ENCODE results near the gene PDCL3. TPM values are rescaled to one million over a fixed set of nuclear protein-coding genes. Genes with fewer than 3 reads are reported as not detected.

Gene PDCL3
- 52.6 TPM for polyA plus RNA-seq (2013, experiment 1 of 2)
- polyA plus RNA-seq (2013, experiment 2 of 2) = 52.5 TPM

DNA sequence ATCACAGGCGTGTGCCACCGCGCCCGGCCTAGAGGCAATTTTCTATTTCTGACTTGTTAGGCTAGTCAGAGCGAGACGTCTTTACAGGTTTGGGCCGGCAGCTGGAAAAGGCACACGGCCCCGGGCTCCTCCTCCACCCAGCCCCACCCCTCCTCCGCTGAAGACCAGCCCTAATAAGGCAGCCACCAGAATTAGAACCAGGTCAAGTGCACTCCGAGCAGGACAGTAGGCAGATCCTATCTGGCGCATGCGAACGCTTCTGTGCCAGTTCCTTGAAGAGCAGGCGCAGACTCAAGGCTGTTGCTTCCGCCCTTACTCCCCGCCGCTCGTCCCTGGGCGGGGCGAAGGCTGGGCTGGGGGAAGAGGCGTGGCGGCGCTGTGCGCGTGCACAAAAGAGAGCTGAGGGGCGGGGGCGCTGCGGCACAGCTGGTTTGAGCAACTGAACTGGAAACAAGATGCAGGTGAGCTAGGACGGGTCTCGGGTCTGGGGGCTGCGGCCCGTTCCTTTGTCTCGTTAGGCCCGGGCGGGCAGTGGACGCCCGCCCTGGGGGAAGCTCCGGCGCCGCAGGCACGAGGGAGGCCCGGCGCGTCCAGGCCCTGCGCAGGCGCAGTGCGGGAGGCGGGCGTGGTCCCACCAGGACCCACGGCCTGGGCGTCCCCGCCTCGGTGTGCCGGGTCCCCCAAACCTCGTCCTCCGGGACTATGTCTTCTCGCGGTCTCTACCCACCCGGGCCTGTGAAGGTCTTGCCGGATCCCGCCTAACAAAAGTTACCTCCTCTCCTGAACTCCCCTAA lies at the start of gene PDCL3:
PDCL3 (plus strand) TSS at position 381 of the 794 bp plus-strand sequence; CDS start at position 456, 75 bp downstream.
- no peak within 1 kb of the TSS for H3K4ac ChIP-seq (ENCODE audit: low read depth, low read length)
- H2BK15ac ChIP-seq (replicated peaks; ENCODE audit: low read depth) = no peak within 1 kb of the TSS
- H3K79me1 ChIP-seq (ENCODE audit: low read length) = no peaks in the 10 kb centered on the region
- H3K27ac ChIP-seq (ENCODE audit: low read depth, low read length) = peak within 1 kb of the TSS; percentile 81
- peaks cover 6% of the 10 kb centered on the region for H3K79me2 ChIP-seq (ENCODE audit: control insufficient read depth, insufficient read depth, low read length)
- peak within 1 kb of the TSS; percentile 85 for H3K56ac ChIP-seq (ENCODE audit: low read length)
- H3K9ac ChIP-seq (ENCODE audit: low read length) = peak within 1 kb of the TSS; percentile 87
- no peak within 1 kb of the TSS for H3K23ac ChIP-seq (ENCODE audit: low read length)
- H3K4me1 ChIP-seq (ENCODE audit: control insufficient read depth, low read depth, low read length) = no peaks in the 10 kb centered on the region
- peak within 1 kb of the TSS; percentile 71 for H4K5ac ChIP-seq (ENCODE audit: low read length)
- H3K4me3 ChIP-seq (ENCODE audit: low read length) = peak within 1 kb of the TSS; percentile 74
- WGBS (ENCODE audit: extremely low coverage, insufficient coverage, low lambda C conversion rate) = no CpG with 5 or more reads among the region's 62 CpGs
- no peaks in the 10 kb centered on the region for H3K27me3 ChIP-seq (ENCODE audit: insufficient read depth, low read length, poor library complexity)
- H2BK120ac ChIP-seq (ENCODE audit: low read depth, low read length) = no peak within 1 kb of the TSS
- peak within 1 kb of the TSS; percentile 86 for H2BK5ac ChIP-seq (ENCODE audit: low read length)
- peak within 1 kb of the TSS; percentile 30 for H4K8ac ChIP-seq (ENCODE audit: low read depth, low read length)
- peak; percentile 100 for DNase-seq
- H3K4me2 ChIP-seq (ENCODE audit: low read length) = peak within 1 kb of the TSS; percentile 37
- no peak within 1 kb of the TSS for H2AK5ac ChIP-seq (ENCODE audit: low read length)
- peaks cover 2% of the 10 kb centered on the region for H3K36me3 ChIP-seq (ENCODE audit: control insufficient read depth, insufficient read depth, low read length)
- H3K18ac ChIP-seq (ENCODE audit: low read length) = peak within 1 kb of the TSS; percentile 2

DNA sequence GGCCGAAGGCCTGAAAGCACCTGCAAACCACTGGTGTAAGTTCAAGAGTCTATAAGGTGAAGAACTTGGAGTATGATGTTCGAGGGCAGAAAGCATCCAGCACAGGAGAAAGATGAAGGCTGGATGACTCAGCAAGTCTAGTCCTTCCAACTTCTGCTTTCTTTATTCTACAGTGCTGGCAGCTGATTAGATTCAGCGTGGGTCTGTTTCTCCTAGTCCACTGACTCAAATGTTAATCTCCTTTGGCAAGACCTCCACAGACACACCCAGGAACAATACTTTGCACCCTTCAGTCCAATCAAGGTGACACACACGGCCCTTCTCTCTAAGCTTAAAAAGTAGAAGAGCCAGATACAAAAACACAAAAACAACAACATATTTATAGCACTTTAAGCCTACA lies 49.1 kb upstream of the PDCL3 start:
- Histone ChIP-seq H3K4me3 (ENCODE audit: low read length) (no peak overlapping the region), H2BK5ac (ENCODE audit: low read length) (no peak overlapping the region), H3K56ac (ENCODE audit: low read length) (no peak overlapping the region), H3K4me2 (ENCODE audit: low read length) (no peak overlapping the region), H3K79me1 (ENCODE audit: low read length) (no peaks in the 10 kb centered on the region), H3K4ac (ENCODE audit: low read depth, low read length) (no peak overlapping the region), H2BK15ac (replicated peaks; ENCODE audit: low read depth) (no peak overlapping the region), H2AK5ac (ENCODE audit: low read length) (no peak overlapping the region), H2BK120ac (ENCODE audit: low read depth, low read length) (no peak overlapping the region), H4K8ac (ENCODE audit: low read depth, low read length) (no peak overlapping the region), H3K27me3 (ENCODE audit: insufficient read depth, low read length, poor library complexity) (no peaks in the 10 kb centered on the region), H4K5ac (ENCODE audit: low read length) (no peak overlapping the region), H3K18ac (ENCODE audit: low read length) (no peak overlapping the region), H3K27ac (ENCODE audit: low read depth, low read length) (no peak overlapping the region), H3K23ac (ENCODE audit: low read length) (no peak overlapping the region), H3K79me2 (ENCODE audit: control insufficient read depth, insufficient read depth, low read length) (no peaks in the 10 kb centered on the region), H3K9ac (ENCODE audit: low read length) (no peak overlapping the region), H3K4me1 (ENCODE audit: control insufficient read depth, low read depth, low read length) (no peaks in the 10 kb centered on the region), H3K36me3 (ENCODE audit: control insufficient read depth, insufficient read depth, low read length) (no peaks in the 10 kb centered on the region)
- WGBS (ENCODE audit: extremely low coverage, insufficient coverage, low lambda C conversion rate) = no CpG with 5 or more reads among the region's 4 CpGs
- DNase-seq = no peak

DNA sequence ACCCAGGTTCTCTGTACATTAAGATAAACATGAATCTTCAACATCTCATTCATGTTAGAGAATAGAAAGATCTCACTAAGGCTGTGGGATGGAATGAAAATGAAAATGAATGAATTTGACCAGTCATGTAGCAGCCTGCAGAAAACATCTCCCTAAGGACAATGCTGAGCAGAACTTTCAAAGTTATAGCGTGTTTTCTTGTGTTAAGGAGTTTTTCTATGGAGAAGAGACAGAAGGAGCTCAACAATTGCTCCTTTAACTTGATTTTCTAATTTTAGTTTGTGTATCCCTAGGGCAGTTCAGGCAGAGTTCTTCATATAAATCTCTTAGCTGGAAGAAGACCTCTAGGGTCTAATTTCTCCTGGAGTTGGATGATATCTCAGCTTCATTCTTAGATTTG lies 45.2 kb upstream of the PDCL3 start:
- Histone ChIP-seq H2BK5ac (ENCODE audit: low read length) (no peak overlapping the region), H3K36me3 (ENCODE audit: control insufficient read depth, insufficient read depth, low read length) (no peaks in the 10 kb centered on the region), H2BK15ac (replicated peaks; ENCODE audit: low read depth) (no peak overlapping the region), H3K27me3 (ENCODE audit: insufficient read depth, low read length, poor library complexity) (no peaks in the 10 kb centered on the region), H3K4me3 (ENCODE audit: low read length) (no peak overlapping the region), H3K79me2 (ENCODE audit: control insufficient read depth, insufficient read depth, low read length) (no peaks in the 10 kb centered on the region), H3K4ac (ENCODE audit: low read depth, low read length) (no peak overlapping the region), H2BK120ac (ENCODE audit: low read depth, low read length) (no peak overlapping the region), H3K4me2 (ENCODE audit: low read length) (no peak overlapping the region), H2AK5ac (ENCODE audit: low read length) (no peak overlapping the region), H3K9ac (ENCODE audit: low read length) (no peak overlapping the region), H3K23ac (ENCODE audit: low read length) (no peak overlapping the region), H3K79me1 (ENCODE audit: low read length) (no peaks in the 10 kb centered on the region), H3K4me1 (ENCODE audit: control insufficient read depth, low read depth, low read length) (no peaks in the 10 kb centered on the region), H4K5ac (ENCODE audit: low read length) (no peak overlapping the region), H3K27ac (ENCODE audit: low read depth, low read length) (no peak overlapping the region), H4K8ac (ENCODE audit: low read depth, low read length) (no peak overlapping the region), H3K18ac (ENCODE audit: low read length) (no peak overlapping the region), H3K56ac (ENCODE audit: low read length) (no peak overlapping the region)
- WGBS (ENCODE audit: extremely low coverage, insufficient coverage, low lambda C conversion rate) = no CpG with 5 or more reads among the region's 1 CpG
- no peak for DNase-seq

DNA sequence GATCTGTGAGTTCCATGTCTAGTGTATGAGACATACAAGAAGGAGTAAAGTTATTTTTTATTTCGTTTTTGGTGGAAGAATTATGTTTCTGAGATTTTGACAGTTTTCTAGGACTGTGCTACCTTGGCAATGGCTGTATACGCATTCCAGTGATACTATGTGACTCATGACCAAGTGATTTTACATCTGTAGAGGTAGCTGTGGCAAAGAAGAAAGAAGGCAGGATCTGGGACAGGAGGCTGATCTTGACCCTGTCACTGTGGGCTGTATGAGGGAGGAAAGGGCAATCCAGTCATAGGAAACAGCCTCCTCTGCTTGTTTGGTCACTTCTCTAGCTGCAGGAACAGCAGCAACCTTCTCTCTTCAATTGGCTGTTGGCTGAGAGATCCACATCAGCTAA lies 44.0 kb upstream of the PDCL3 start:
- no peak overlapping the region for H3K4me2 ChIP-seq (ENCODE audit: low read length)
- 100% methylated on average over 1 of the region's 2 CpGs for WGBS (ENCODE audit: extremely low coverage, insufficient coverage, low lambda C conversion rate)
- DNase-seq = no peak
- H3K56ac ChIP-seq (ENCODE audit: low read length) = no peak overlapping the region
- no peak overlapping the region for H2BK15ac ChIP-seq (replicated peaks; ENCODE audit: low read depth)
- no peaks in the 10 kb centered on the region for H3K36me3 ChIP-seq (ENCODE audit: control insufficient read depth, insufficient read depth, low read length)
- H2BK120ac ChIP-seq (ENCODE audit: low read depth, low read length) = no peak overlapping the region
- H3K79me2 ChIP-seq (ENCODE audit: control insufficient read depth, insufficient read depth, low read length) = no peaks in the 10 kb centered on the region
- H3K4me1 ChIP-seq (ENCODE audit: control insufficient read depth, low read depth, low read length) = no peaks in the 10 kb centered on the region
- no peak overlapping the region for H3K27ac ChIP-seq (ENCODE audit: low read depth, low read length)
- H3K23ac ChIP-seq (ENCODE audit: low read length) = no peak overlapping the region
- no peak overlapping the region for H3K9ac ChIP-seq (ENCODE audit: low read length)
- no peak overlapping the region for H2AK5ac ChIP-seq (ENCODE audit: low read length)
- H4K5ac ChIP-seq (ENCODE audit: low read length) = no peak overlapping the region
- H3K27me3 ChIP-seq (ENCODE audit: insufficient read depth, low read length, poor library complexity) = no peaks in the 10 kb centered on the region
- H2BK5ac ChIP-seq (ENCODE audit: low read length) = no peak overlapping the region
- no peak overlapping the region for H4K8ac ChIP-seq (ENCODE audit: low read depth, low read length)
- no peaks in the 10 kb centered on the region for H3K79me1 ChIP-seq (ENCODE audit: low read length)
- H3K4ac ChIP-seq (ENCODE audit: low read depth, low read length) = no peak overlapping the region
- H3K18ac ChIP-seq (ENCODE audit: low read length) = no peak overlapping the region
- no peak overlapping the region for H3K4me3 ChIP-seq (ENCODE audit: low read length)

DNA sequence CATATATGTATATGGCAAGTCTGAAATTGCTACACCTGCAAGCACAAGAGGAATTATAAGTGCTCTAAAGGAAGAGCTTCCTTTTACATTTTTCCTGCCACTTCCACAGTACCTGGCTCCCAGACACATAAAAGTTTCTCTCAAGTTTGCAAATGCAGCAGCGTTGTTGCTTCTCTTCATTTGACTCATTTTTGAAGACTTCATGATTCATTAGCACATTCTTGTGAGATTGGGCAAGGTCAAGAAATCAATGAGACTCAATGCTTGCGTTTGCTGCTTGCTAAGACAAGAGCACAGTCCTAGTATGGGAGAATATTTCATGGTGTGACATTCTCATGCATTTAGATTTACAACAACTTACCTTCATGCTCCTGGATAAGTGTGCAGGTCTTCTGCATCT lies 42.6 kb upstream of the PDCL3 start:
- no CpG with 5 or more reads among the region's 2 CpGs for WGBS (ENCODE audit: extremely low coverage, insufficient coverage, low lambda C conversion rate)
- no peak overlapping the region for H3K4ac ChIP-seq (ENCODE audit: low read depth, low read length)
- H3K4me3 ChIP-seq (ENCODE audit: low read length) = no peak overlapping the region
- no peak overlapping the region for H3K23ac ChIP-seq (ENCODE audit: low read length)
- H3K79me1 ChIP-seq (ENCODE audit: low read length) = no peaks in the 10 kb centered on the region
- H3K18ac ChIP-seq (ENCODE audit: low read length) = no peak overlapping the region
- no peaks in the 10 kb centered on the region for H3K36me3 ChIP-seq (ENCODE audit: control insufficient read depth, insufficient read depth, low read length)
- no peak overlapping the region for H3K9ac ChIP-seq (ENCODE audit: low read length)
- DNase-seq = no peak
- no peak overlapping the region for H3K56ac ChIP-seq (ENCODE audit: low read length)
- no peak overlapping the region for H2BK5ac ChIP-seq (ENCODE audit: low read length)
- H3K27me3 ChIP-seq (ENCODE audit: insufficient read depth, low read length, poor library complexity) = no peaks in the 10 kb centered on the region
- no peak overlapping the region for H2BK120ac ChIP-seq (ENCODE audit: low read depth, low read length)
- no peak overlapping the region for H2AK5ac ChIP-seq (ENCODE audit: low read length)
- no peaks in the 10 kb centered on the region for H3K4me1 ChIP-seq (ENCODE audit: control insufficient read depth, low read depth, low read length)
- no peak overlapping the region for H2BK15ac ChIP-seq (replicated peaks; ENCODE audit: low read depth)
- H3K79me2 ChIP-seq (ENCODE audit: control insufficient read depth, insufficient read depth, low read length) = no peaks in the 10 kb centered on the region
- H3K4me2 ChIP-seq (ENCODE audit: low read length) = no peak overlapping the region
- H4K5ac ChIP-seq (ENCODE audit: low read length) = no peak overlapping the region
- no peak overlapping the region for H4K8ac ChIP-seq (ENCODE audit: low read depth, low read length)
- no peak overlapping the region for H3K27ac ChIP-seq (ENCODE audit: low read depth, low read length)

DNA sequence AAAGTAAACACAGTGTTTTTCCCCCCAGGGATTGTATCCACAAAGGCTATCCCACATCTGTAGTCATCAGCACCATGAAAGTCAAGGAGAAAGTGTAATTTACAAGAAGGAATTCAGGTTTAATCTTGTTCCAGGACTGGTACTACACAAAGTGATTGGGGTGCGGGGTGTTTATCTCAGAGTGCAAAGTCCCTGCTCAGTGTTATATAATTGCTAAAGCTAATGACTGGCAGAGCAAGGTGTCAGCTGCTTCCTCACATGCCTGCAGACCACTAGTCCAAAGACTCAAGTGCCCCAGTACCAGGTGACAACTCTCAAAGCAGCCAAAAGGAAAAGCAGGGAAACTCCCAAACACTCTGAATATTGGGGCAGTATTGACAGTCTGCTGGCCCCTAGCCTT lies 40.4 kb upstream of the PDCL3 start:
- Histone ChIP-seq H3K4me1 (ENCODE audit: control insufficient read depth, low read depth, low read length) (no peaks in the 10 kb centered on the region), H3K56ac (ENCODE audit: low read length) (no peak overlapping the region), H3K27ac (ENCODE audit: low read depth, low read length) (no peak overlapping the region), H3K27me3 (ENCODE audit: insufficient read depth, low read length, poor library complexity) (no peaks in the 10 kb centered on the region), H3K36me3 (ENCODE audit: control insufficient read depth, insufficient read depth, low read length) (no peaks in the 10 kb centered on the region), H2BK5ac (ENCODE audit: low read length) (no peak overlapping the region), H3K9ac (ENCODE audit: low read length) (no peak overlapping the region), H3K79me1 (ENCODE audit: low read length) (no peaks in the 10 kb centered on the region), H4K8ac (ENCODE audit: low read depth, low read length) (no peak overlapping the region), H2BK15ac (replicated peaks; ENCODE audit: low read depth) (no peak overlapping the region), H3K4me2 (ENCODE audit: low read length) (no peak overlapping the region), H3K79me2 (ENCODE audit: control insufficient read depth, insufficient read depth, low read length) (no peaks in the 10 kb centered on the region), H2BK120ac (ENCODE audit: low read depth, low read length) (no peak overlapping the region), H3K4me3 (ENCODE audit: low read length) (no peak overlapping the region), H4K5ac (ENCODE audit: low read length) (no peak overlapping the region), H2AK5ac (ENCODE audit: low read length) (no peak overlapping the region), H3K18ac (ENCODE audit: low read length) (no peak overlapping the region), H3K23ac (ENCODE audit: low read length) (no peak overlapping the region), H3K4ac (ENCODE audit: low read depth, low read length) (no peak overlapping the region)
- DNase-seq = no peak
- no CpG with 5 or more reads among the region's 1 CpG for WGBS (ENCODE audit: extremely low coverage, insufficient coverage, low lambda C conversion rate)

Data from mesendoderm (in vitro differentiated cells).